K562 (cell line): ENCODE data around the gene DENND1A. TPM values are rescaled to one million over a fixed set of nuclear protein-coding genes. Genes with fewer than 3 reads are reported as not detected.

ENCODE experiments used
- KLF6 ChIP-seq: fragments of 250-450 bp; sonication (Bioruptor Pico); IDR thresholded peaks from 2 replicates; pipeline ENCODE4 v1.4.0; 2020; ENCODE audit warnings: mild to moderate bottlenecking, moderate library complexity, borderline replicate concordance
- NCOA2 ChIP-seq, 2 experiments: fragments of 450-650 bp; IDR thresholded peaks; 2 replicates each; pipeline ENCODE4 v1.6.1; 2018; ENCODE audit warnings: mild to moderate bottlenecking in 2 of 2, moderate library complexity in 1 of 2; ENCODE audit not compliant: partially characterized antibody in 2 of 2
- PCBP2 ChIP-seq: fragments of 200-400 bp; formaldehyde crosslinking; IDR thresholded peaks from 2 replicates; pipeline ENCODE4 v1.6.1; 2018; ENCODE audit warnings: low read length, low read depth, mild to moderate bottlenecking, moderate library complexity; ENCODE audit not compliant: poor library complexity, severe bottlenecking
- POLR2B ChIP-seq: fragments of 450-650 bp; IDR thresholded peaks from 2 replicates; pipeline ENCODE4 v1.6.1; 2018; ENCODE audit warnings: low read depth; ENCODE audit not compliant: partially characterized antibody
- polyA plus RNA-seq, 8 experiments: library from polyadenylated mRNA; depleted of rRNA in 4 of 8; stranded (reverse) in 5 of 8; unstranded in 3 of 8; fragments of >200 nt; fragmentation: Nextera tagmentation in 2 of 8; fragmentation: Illumina TruSeq in 1 of 8; extraction: Ambion mirVana in 2 of 8; extraction: Trizol in 1 of 8; gene quantifications; 2 replicates each; pipeline versions ENCODE4 v1.2.1 to v1.2.3, GENCODE V29; 2011 to 2014; ENCODE audit warnings: inconsistent platforms in 1 of 8, missing spikeins in 1 of 8
- total RNA-seq, 7 experiments: library from RNA; depleted of rRNA in 6 of 7; stranded (reverse); fragments of >200 nt in 6 of 7; fragmentation: Illumina TruSeq in 2 of 7; extraction: Trizol in 2 of 7; gene quantifications; 2 replicates each; pipeline versions ENCODE4 v1.2.1 to v1.2.3, GENCODE V29; 2011 to 2021; ENCODE audit warnings: low replicate concordance in 1 of 7
- TF ChIP-seq, protein P1 (sequence below): fragments of 450-650 bp; IDR thresholded peaks from 2 replicates; pipeline ENCODE4 v1.6.1; 2016; ENCODE audit warnings: mild to moderate bottlenecking, moderate library complexity

Gene DENND1A
- total and polyA plus RNA-seq, 9 of the 15 experiments (the other 6 are each of a cell fraction or from before 2014, with no cell fraction given): 7.6 to 29.5 (median 15.7) TPM

DNA sequence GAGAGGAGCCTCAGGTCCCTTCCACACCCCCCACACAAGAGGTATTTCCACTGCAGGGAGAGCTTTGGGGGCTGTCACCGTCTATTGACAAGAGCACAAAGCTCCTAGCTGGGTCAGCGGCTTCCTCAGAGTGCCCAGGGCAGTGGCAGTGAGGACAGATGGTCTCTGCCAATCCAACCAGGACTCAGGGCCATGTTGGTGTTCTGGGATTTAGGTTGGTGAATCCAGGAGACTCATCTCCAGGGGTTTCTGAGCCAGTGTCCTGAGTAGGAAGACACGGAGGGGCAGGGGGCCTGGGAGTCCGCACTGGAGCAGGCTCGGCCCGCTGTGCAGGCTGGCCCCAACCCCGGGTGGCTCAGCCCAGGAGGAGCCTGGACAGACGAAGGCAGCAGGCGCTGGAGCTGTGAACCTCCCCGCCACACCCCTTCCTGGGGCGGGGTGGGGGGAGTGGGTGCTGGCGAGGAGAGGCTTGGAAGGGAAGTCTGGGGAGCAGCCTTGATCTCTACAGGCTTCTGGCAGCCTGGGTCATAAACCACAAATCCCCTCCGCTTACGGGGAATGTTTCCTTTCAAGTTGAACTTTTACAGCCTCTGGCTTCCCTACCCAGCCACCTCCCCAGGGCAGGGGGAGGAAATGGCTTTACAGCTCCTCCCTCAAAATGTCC lies 554.3 kb downstream of the DENND1A start (continued):
- TF ChIP-seq, protein P1, sequence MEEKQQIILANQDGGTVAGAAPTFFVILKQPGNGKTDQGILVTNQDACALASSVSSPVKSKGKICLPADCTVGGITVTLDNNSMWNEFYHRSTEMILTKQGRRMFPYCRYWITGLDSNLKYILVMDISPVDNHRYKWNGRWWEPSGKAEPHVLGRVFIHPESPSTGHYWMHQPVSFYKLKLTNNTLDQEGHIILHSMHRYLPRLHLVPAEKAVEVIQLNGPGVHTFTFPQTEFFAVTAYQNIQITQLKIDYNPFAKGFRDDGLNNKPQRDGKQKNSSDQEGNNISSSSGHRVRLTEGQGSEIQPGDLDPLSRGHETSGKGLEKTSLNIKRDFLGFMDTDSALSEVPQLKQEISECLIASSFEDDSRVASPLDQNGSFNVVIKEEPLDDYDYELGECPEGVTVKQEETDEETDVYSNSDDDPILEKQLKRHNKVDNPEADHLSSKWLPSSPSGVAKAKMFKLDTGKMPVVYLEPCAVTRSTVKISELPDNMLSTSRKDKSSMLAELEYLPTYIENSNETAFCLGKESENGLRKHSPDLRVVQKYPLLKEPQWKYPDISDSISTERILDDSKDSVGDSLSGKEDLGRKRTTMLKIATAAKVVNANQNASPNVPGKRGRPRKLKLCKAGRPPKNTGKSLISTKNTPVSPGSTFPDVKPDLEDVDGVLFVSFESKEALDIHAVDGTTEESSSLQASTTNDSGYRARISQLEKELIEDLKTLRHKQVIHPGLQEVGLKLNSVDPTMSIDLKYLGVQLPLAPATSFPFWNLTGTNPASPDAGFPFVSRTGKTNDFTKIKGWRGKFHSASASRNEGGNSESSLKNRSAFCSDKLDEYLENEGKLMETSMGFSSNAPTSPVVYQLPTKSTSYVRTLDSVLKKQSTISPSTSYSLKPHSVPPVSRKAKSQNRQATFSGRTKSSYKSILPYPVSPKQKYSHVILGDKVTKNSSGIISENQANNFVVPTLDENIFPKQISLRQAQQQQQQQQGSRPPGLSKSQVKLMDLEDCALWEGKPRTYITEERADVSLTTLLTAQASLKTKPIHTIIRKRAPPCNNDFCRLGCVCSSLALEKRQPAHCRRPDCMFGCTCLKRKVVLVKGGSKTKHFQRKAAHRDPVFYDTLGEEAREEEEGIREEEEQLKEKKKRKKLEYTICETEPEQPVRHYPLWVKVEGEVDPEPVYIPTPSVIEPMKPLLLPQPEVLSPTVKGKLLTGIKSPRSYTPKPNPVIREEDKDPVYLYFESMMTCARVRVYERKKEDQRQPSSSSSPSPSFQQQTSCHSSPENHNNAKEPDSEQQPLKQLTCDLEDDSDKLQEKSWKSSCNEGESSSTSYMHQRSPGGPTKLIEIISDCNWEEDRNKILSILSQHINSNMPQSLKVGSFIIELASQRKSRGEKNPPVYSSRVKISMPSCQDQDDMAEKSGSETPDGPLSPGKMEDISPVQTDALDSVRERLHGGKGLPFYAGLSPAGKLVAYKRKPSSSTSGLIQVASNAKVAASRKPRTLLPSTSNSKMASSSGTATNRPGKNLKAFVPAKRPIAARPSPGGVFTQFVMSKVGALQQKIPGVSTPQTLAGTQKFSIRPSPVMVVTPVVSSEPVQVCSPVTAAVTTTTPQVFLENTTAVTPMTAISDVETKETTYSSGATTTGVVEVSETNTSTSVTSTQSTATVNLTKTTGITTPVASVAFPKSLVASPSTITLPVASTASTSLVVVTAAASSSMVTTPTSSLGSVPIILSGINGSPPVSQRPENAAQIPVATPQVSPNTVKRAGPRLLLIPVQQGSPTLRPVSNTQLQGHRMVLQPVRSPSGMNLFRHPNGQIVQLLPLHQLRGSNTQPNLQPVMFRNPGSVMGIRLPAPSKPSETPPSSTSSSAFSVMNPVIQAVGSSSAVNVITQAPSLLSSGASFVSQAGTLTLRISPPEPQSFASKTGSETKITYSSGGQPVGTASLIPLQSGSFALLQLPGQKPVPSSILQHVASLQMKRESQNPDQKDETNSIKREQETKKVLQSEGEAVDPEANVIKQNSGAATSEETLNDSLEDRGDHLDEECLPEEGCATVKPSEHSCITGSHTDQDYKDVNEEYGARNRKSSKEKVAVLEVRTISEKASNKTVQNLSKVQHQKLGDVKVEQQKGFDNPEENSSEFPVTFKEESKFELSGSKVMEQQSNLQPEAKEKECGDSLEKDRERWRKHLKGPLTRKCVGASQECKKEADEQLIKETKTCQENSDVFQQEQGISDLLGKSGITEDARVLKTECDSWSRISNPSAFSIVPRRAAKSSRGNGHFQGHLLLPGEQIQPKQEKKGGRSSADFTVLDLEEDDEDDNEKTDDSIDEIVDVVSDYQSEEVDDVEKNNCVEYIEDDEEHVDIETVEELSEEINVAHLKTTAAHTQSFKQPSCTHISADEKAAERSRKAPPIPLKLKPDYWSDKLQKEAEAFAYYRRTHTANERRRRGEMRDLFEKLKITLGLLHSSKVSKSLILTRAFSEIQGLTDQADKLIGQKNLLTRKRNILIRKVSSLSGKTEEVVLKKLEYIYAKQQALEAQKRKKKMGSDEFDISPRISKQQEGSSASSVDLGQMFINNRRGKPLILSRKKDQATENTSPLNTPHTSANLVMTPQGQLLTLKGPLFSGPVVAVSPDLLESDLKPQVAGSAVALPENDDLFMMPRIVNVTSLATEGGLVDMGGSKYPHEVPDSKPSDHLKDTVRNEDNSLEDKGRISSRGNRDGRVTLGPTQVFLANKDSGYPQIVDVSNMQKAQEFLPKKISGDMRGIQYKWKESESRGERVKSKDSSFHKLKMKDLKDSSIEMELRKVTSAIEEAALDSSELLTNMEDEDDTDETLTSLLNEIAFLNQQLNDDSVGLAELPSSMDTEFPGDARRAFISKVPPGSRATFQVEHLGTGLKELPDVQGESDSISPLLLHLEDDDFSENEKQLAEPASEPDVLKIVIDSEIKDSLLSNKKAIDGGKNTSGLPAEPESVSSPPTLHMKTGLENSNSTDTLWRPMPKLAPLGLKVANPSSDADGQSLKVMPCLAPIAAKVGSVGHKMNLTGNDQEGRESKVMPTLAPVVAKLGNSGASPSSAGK: peak; percentile 75
- no peak for TF ChIP-seq KLF6 (CRISPR knock-in tag)
- TF ChIP-seq PCBP2: no peak
- no peak for TF ChIP-seq NCOA2 (IDR thresholded peaks at IDR 0.05; ENCODE audit: partially characterized antibody in 2 of 2)
- TF ChIP-seq POLR2B: no peak
